Measurements from ENCODE around the gene CLEC18A.
"Not testable (repeated sequence)": the region's sequence is repeated elsewhere in the genome, so short reads cannot be mapped to it uniquely, and the experiment has no call there.

CLEC18A gene

DNA sequence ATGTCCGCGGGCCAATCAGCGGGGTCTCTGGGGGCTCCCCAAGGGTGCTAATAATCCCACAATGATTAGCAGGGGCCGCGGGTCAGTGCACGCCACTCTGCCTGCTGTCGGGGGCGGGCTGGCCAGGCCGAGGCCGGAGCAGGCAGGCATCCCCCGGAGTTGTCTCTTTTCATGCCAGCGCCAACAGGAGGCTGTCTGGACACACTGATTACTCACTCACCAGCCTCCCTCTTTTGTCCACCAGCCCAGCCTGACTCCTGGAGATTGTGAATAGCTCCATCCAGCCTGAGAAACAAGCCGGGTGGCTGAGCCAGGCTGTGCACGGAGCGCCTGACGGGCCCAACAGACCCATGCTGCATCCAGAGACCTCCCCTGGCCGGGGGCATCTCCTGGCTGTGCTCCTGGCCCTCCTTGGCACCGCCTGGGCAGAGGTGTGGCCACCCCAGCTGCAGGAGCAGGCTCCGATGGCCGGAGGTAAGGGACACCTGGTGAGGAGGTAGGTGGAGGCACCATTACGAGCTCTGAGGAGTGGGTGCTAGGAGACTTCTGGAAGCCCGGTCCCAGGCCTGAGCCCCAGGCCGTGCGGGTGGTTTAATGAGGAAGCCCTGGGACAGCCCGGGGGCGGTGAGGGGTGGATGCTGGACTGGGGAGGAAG is at the start of gene CLEC18A:
TSS of gene CLEC18A (plus strand) at position 318 of the 655 bp plus-strand sequence. CDS start at position 351, 33 bp downstream.
- not testable (repeated sequence) for DNase-seq

DNA sequence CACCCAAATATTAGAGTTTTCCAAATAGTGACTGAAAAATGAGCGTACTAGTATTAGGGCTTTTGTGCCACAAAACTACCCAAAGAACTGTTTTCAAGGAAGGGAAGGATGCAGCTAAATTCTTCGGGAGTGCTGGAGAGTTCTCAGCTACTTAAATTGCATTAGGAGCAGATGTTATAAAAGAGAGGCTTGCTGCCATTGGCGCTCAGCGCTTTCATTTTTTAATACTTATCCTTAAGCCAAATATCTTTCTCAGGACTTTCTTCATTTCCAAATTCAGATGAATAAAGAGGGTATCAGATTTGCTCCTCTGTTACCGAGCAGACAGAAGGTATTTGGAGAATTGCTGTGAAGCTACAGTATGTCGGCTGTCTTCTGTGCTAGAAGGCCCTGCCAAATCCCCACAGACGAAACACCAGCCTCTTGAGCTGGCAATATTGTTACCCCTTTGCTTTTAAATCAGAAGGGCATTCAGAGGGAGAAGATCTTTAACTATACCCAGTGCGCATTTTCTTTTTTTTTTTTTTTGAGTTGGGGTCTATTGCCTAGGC is 47.2 kb upstream of the CLEC18A start:
- no peak for DNase-seq

GRCh38 chr16:69904495-69905170 is 46.5 kb upstream of the CLEC18A start:
- no peak for DNase-seq

DNA sequence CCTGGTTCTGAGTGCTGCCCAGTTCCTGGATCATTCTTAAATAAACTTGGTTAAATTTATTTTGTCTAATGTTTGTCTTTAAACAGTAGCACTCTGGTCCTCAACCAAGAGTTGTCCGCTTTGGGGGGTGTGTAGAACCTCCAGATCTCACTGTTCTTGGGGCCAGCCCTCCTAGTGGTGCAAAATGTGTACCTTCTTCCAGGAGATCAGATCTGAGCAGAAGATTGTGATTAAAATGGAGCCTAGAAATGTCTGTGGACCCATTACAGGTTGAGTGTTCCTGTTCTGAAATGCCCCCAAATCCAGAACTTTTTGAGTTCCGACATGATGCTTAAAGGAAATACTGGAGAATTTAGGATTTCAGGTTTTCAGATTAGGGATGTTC is 46.0 kb upstream of the CLEC18A start:
- no peak for DNase-seq

DNA sequence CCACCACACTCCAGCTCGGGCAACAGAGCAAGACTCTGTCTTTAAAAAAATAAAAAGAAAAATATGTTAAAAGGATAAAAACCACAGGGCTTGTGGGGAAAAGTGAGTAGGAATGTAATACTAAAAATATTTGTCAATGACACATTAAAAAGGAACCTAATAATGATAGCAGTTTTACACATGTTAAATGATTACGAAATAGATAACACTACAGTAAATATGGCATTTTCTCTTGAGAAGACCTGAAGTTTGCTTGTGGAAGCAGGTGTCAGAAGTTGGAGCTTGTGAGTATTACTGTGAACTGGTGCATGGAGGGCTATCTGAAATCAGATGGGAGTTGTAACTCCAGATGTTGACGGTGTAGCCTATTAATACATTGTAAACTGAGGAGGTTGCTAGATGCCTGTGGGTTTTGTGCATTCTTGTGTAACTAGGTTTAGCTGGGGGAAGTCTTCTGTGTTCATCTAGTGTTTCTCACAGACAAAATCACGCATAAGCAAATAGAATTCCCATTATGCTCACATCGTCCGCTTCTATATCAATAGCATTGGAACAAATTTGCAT is 44.2 kb upstream of the CLEC18A start:
- no peak for DNase-seq

DNA sequence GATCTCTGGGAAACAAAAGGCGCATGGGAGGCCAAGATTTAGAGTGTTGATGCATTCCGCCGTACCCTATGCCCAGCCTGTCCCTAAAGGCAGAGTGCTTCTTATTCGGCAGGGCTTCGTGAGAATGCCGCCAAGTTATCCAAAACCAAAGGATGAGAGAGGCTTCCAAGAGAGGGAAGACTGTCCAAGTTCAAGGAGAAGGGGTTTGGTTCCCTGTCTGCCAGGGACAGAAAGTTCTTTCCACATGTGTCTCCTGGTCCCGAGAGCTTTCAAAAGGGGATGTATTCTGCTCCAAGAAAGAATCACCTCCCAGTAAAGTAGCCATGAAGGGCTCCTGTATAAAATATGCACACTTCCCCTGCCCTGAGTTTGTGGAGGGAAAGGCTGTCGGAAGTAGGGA is 42.1 kb upstream of the CLEC18A start:
- no peak for DNase-seq

DNA sequence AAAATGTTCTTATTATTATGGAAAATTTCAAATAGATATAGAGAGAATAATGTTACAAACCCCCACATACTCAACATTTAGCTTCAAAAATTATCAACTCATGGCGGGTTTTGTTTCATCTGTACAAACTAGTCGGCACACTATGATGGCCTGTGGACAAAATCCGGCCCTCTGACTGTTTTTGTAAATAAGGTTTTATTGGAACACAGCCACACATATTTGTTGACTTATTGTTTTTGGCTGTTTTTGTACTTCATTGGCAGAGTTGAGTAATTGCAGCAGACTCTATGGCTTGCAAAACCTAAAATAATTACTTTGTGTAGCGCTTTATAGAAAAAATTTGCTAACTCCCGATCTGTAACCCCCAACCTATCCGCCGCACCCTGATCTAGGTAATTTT is 41.4 kb upstream of the CLEC18A start:
- no peak for DNase-seq

- no peak for DNase-seq
Observed at GRCh38 chr16:69910964-69911363, 40.2 kb upstream of the CLEC18A start.

GRCh38 chr16:69916462-69916861 is 34.7 kb upstream of the CLEC18A start:
- DNase-seq: no peak

DNA sequence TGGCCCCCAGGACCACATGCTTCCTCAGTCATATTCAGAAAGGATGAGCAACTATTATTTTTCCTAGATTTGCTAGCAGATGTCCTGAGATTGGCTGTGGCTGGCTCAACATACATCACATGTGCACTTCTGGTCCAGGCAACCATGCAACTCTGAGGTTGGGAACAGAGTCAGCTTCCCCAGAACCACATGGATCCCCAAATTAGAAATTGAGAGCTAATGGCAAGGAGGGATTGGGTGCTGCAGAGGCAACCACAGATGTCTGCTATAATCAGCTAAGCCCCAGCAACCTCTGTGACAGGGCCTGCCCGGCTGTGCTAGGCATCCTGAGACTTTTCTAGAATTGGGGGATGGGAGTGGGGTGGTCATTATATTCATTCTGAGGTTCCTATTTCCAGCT is 33.8 kb upstream of the CLEC18A start:
- DNase-seq: no peak

- DNase-seq: no peak
Observed at GRCh38 chr16:69917739-69918138, 33.4 kb upstream of the CLEC18A start.

- DNase-seq: no peak
Observed at GRCh38 chr16:69918241-69918640, 32.9 kb upstream of the CLEC18A start.

GRCh38 chr16:69921127-69921526 is 30.0 kb upstream of the CLEC18A start:
- DNase-seq: no peak

DNA sequence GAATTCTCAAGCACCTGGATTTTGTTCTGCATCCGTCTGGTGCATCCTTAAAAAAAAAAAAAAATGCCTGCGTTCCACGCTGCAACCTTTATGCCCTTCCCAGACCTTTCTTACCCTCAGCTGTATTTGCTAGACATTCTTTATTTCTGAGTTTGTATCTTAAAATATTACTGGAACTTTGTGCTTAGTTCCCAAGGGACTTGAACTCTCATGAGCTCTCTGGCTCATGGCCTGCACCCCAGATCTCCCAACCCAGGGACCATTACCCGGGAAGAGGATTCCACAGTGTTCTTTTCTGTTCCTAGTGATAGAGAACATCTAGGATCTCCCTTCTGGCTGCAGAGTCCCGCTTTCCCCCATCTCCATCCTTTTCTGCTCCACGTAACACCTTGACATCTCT is 28.9 kb upstream of the CLEC18A start:
- no peak for DNase-seq

GRCh38 chr16:69924041-69924775 is 26.9 kb upstream of the CLEC18A start:
- no peak for DNase-seq

DNA sequence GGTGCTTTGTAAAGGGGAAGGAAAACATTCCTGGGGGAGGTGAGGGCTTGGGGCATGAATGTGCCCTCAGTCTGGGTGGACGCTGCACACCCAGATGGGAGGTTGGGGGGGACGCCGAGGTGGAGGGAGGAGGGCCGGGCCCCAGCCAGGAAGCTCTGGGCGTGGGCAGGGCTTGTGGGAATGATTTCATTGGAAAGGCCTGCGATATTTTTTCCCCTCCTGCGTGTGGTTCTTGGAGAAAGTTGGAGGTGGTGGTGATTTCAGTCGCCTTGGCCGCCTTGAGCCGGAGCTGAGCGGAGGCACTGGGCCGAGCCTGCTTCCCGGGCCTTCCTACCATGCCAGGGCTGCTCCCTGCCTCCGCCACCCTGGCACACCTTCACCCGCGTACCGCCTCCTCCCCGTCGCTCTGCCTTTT is 26.4 kb upstream of the CLEC18A start:
- no peak for DNase-seq

DNA sequence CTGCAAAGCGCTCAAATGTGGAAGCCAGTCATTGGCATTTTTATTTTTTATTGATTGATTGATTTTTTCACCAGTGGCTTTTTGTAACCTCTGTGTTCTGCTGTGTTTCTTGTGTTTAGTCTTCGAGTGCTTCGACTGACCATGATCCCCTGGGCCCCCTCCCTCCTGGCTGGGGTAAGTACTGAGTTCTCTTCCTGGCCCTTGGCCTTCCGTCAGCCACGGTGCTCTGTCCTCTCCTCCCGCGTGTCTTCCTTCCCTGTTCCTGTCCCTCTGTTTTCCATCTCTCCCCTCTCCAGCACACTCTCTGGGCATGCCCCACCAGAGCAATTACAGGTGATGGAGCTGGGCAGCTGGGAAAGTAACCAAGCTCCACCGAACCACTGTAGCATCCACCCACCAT is 25.8 kb upstream of the CLEC18A start:
- no peak for DNase-seq

DNA sequence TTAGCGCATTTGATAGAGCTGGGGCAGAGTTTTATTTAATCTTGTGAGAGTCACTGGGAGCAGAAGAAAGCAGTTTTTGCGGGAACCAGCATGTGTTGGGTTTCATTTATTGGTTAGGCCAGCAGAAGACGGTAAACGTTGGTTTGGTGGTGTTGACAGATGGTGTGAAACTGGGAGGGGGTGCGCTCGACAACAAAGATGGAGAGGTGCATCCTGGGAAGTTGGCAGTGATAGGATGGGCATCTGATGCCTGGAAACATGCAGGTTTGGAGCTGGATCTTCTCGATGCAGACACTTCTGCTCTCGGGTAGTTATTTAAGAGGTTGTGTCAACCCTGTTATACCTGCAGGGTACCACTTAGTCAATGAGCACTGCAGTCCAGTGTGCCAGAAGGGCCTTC is 24.9 kb upstream of the CLEC18A start:
- no peak for DNase-seq

DNA sequence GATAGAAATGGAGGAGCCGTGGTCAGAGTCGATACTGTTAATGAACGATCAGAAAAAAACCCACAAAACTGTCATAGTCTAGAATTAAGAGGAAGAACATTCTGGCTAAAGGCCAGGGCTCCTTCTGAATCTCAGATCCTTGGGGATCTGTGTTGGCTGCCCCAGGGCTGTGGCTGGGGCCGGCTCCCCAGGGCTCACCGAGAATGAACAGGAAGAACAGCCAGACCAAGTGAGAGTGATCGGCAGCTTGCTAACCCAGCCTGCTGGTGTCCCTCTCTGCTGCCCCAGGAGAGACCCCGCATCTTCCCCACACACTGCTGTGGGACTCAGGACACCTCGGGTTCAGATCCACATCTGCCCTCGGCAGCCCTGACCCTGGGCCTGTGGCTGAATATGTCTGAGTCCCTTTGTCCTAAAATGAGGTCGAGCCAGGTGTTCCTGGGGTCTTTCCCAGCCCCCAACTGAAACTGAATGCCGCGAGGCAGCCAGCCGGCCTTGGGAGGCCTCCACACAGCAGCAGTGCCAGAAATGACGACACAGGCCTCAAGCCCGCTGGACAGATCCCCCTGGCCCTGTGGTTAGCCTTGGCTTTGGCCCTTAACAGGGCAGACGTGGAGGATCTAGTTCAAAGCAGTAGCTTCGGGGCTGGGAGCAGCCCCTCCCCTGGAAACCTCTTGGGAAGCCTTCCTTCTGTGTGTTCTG is 23.9 kb upstream of the CLEC18A start:
- DNase-seq: no peak

- no peak for DNase-seq
Observed at GRCh38 chr16:69928856-69929400, 22.2 kb upstream of the CLEC18A start.

DNA sequence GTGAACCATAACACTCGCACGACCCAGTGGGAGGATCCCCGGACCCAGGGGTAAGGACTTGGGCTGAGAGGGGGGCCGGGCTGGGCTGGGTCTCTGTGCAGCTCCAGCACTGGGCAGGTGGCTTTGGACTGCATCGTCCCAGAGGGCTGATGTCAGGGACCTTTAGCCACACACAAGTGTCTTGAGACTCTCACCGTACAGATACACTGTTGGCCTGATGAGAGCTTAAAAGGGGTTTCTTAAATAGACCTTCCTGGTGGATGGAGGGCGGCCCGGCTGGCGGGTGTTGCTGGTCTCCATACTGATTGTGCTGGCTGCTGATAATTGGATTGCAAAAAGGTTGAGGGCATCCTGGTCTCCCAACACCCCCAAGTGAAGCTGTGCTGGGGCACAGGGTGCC is 21.7 kb upstream of the CLEC18A start:
- no peak for DNase-seq

- DNase-seq: peak; percentile 34
Observed at GRCh38 chr16:69930117-69930776, 20.9 kb upstream of the CLEC18A start.
